Spinal cord (tissue), 10 donors: ENCODE results near the gene PCDH9. TPM values are rescaled to one million over a fixed set of nuclear protein-coding genes. Genes with fewer than 3 reads are reported as not detected.
A peak's percentile ranks its signal among the peaks of the same experiment; 100 is the strongest.

Experiments used
- DNase-seq, 6 donors: peaks; one replicate each; pipeline versions ENCODE4 v3.0.0 to v3.0.0-alpha.2; 2013 to 2015; ENCODE audit warnings: low spot score in 6 of 6, low read depth in 4 of 6
- H3K27ac ChIP-seq: one replicate; pipeline ENCODE4 v1.5.1; 2013; ENCODE audit warnings: low read depth, low read length, control low read depth
- H3K27me3 ChIP-seq: one replicate; pipeline ENCODE4 v1.6.1; 2013; ENCODE audit warnings: low read length; ENCODE audit not compliant: control insufficient read depth, insufficient read depth
- H3K36me3 ChIP-seq: one replicate; pipeline ENCODE4 v1.6.1; 2013; ENCODE audit warnings: low read length; ENCODE audit not compliant: control insufficient read depth, insufficient read depth
- H3K4me1 ChIP-seq: one replicate; pipeline ENCODE4 v1.6.1; 2013; ENCODE audit warnings: low read length; ENCODE audit not compliant: control insufficient read depth, insufficient read depth
- H3K4me3 ChIP-seq: one replicate; pipeline ENCODE4 v1.5.1; 2013; ENCODE audit warnings: low read depth, low read length, control low read depth
- H3K9me3 ChIP-seq: one replicate; pipeline ENCODE4 v1.6.1; 2013; ENCODE audit warnings: low read length; ENCODE audit not compliant: control insufficient read depth, insufficient read depth
- WGBS: methylation state at CpG from one replicate; pipeline ENCODE4 v1.1.5; 2013; ENCODE audit warnings: missing lambda C conversion rate; ENCODE audit not compliant: insufficient coverage; 5-methylcytosine and 5-hydroxymethylcytosine counted together
- polyA plus RNA-seq, 2 donors: library from polyadenylated mRNA; unstranded; fragments of 120-200 nt; gene quantifications; one replicate each; pipeline ENCODE4 v1.2.1, GENCODE V29; 2013; ENCODE audit not compliant: insufficient read length in 2 of 2
- total RNA-seq, 2 donors: library from RNA; depleted of rRNA in 1 of 2; stranded (reverse); fragments of 120-200 nt in 1 of 2; fragments of >200 nt in 1 of 2; gene quantifications; one replicate each; pipeline versions ENCODE4 v1.2.3 to v1.2.4, GENCODE V29; 2013 to 2014
- donor health status: healthy.

Gene PCDH9
- total and polyA plus RNA-seq, 4 donors, result 37.6 to 180 (median 60.7) TPM

DNA sequence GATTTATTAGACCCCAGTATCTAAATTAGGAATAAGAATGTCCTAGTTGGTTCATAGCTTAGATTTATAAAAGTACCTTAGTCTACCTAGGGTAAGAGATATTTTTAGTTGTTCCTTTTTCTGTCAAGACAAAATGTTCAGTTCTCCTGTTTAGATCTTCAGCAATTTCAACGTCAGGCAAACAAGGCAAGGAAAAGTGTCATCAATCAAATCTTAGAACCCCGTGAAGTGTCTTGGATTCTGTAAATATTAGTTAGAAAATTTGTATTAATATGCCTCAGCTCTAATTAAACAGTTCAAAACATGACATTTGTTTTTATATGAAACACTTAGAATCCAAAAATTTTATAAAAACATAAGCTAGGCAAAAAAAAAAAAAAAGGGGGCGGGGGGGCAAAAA, 296.6 kb downstream of the PCDH9 start:
- no peaks in the 10 kb centered on the region for H3K36me3 ChIP-seq
- no peaks in the 10 kb centered on the region for H3K4me1 ChIP-seq
- no peak for DNase-seq
- H3K27ac ChIP-seq, result no peak overlapping the region
- WGBS, result no CpG with 5 or more reads among the region's 3 CpGs
- no peaks in the 10 kb centered on the region for H3K27me3 ChIP-seq
- no peak overlapping the region for H3K4me3 ChIP-seq
- H3K9me3 ChIP-seq, result no peaks in the 10 kb centered on the region

DNA sequence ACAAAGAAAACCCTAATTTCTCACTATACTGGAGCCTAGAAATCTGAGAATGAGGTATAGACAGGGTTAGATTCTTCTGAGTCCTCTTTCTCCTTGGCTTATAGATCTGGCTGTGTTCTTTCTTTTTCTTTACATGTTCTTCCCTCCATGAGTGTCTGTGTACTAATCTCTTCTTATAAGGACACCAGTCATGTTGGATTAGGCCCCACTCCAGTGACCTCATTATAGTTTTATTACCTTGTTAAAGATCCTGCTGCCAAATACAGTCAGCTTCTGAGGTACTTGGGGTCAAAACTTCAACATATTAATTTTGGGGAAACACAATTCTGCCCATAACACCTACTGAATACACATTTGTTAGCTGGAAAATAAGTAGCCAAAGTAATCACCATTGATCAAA, 302.6 kb downstream of the PCDH9 start:
- Histone ChIP-seq H3K27me3 (no peaks in the 10 kb centered on the region), H3K4me1 (no peaks in the 10 kb centered on the region), H3K36me3 (no peaks in the 10 kb centered on the region), H3K9me3 (no peaks in the 10 kb centered on the region), H3K27ac (no peak overlapping the region), H3K4me3 (no peak overlapping the region)
- no peak for DNase-seq

DNA sequence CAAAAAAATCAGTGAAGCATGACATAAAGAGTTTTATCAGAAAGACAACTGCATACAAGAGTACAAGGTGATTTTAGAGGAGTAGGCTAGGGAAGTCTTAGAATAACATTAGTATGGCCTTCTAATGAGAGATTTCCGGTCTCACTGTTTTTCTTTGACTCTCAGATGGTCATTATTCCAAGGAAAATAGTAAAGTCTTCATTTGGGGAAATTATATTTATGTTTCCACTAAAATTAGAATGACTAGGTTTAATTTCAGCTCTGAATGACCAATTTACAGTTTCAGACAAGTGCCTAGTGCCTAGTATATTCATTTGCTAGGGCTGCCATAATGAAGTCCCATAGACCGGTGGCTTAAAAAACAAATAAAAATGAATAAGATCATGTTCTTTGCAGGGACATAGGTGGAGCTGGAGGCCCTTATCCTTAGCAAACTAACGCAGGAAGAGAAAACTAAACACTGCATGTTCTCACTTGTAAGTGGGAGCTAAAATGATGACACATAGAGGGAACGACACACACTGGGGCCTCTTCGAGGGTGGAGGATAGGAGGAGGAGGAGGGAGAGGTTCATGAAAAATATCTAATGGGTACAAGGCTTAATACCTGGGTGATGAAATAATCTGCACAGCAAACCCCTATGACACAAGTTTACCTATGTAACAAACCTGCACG, 303.1 kb downstream of the PCDH9 start:
- no peaks in the 10 kb centered on the region for H3K36me3 ChIP-seq
- H3K4me3 ChIP-seq, result no peak overlapping the region
- no peak overlapping the region for H3K27ac ChIP-seq
- no peaks in the 10 kb centered on the region for H3K27me3 ChIP-seq
- 69% methylated on average over 4 of the region's 6 CpGs for WGBS
- H3K9me3 ChIP-seq, result no peaks in the 10 kb centered on the region
- H3K4me1 ChIP-seq, result no peaks in the 10 kb centered on the region
- DNase-seq, result no peak

DNA sequence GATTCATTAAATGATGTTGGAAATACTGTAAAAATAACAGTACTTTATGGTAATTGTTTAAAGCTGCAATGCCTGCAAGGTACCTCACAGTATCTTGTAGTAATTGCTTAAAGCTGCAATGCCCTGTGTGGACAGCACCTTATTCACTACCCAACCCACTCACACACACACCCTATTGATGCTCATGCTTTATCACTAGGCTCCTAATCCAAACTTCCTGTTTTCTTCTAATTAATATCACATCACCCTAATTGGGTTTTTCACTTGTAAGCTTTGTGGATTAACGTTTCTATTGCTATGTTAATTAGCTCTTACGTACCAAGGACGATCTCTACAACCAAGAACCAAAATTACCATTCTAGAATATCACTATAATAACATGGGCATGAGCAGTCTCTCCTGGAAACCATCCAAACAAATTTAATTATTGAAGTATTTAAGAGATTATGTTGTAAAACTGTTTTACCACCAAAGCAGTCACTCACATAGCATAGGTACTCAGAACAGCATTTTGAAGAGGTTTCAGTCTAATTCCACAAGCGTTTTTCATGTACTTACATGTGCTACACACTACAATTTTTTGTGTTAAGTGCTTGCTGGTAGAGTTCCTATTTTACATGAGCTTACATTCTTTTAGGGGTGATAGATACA, 303.8 kb downstream of the PCDH9 start:
- H3K9me3 ChIP-seq, result no peaks in the 10 kb centered on the region
- peak in 1 of 6 donors; percentile 13 for DNase-seq
- WGBS, result no CpG with 5 or more reads among the region's 4 CpGs
- no peak overlapping the region for H3K27ac ChIP-seq
- H3K4me1 ChIP-seq, result no peaks in the 10 kb centered on the region
- H3K36me3 ChIP-seq, result no peaks in the 10 kb centered on the region
- no peaks in the 10 kb centered on the region for H3K27me3 ChIP-seq
- no peak overlapping the region for H3K4me3 ChIP-seq

DNA sequence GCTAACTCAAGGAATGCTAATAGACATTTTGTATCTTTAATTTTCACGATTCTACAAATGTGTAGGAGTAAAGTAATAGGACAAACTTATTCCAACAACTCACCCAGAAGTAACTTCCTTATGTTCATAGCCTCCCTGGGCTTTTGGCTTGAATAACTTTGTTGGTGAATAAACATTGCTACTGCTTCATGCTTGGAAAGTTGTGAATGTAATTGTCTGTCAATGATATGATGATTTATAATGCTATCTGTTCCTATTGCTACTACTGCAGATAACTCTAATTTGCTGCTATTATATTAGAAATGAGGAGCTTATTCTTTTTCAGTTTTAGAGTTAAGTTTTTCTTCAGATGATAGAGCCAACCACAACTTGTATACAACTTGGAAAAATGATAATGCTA, 307.7 kb downstream of the PCDH9 start:
- no CpG with 5 or more reads among the region's 1 CpG for WGBS

GRCh38 chr13:66921437-66921836, 308.7 kb downstream of the PCDH9 start:
- Histone ChIP-seq H3K27me3 (no peaks in the 10 kb centered on the region), H3K4me3 (no peak overlapping the region), H3K4me1 (no peaks in the 10 kb centered on the region), H3K9me3 (no peaks in the 10 kb centered on the region), H3K27ac (no peak overlapping the region), H3K36me3 (no peaks in the 10 kb centered on the region)
- peak in 1 of 6 donors; percentile 40 for DNase-seq
- WGBS, result no CpG with 5 or more reads among the region's 5 CpGs

More for the DNA sequence above, 307.7 kb downstream of the PCDH9 start:
- Histone ChIP-seq H3K9me3 (no peaks in the 10 kb centered on the region), H3K4me1 (no peaks in the 10 kb centered on the region), H3K27me3 (no peaks in the 10 kb centered on the region), H3K27ac (no peak overlapping the region), H3K36me3 (no peaks in the 10 kb centered on the region), H3K4me3 (no peak overlapping the region)
- DNase-seq, result no peak

- peak in 1 of 6 donors; percentile 7 for DNase-seq
- H3K27me3 ChIP-seq, result no peaks in the 10 kb centered on the region
- no peaks in the 10 kb centered on the region for H3K9me3 ChIP-seq
- no peak overlapping the region for H3K4me3 ChIP-seq
- no peaks in the 10 kb centered on the region for H3K4me1 ChIP-seq
- no CpG with 5 or more reads among the region's 1 CpG for WGBS
- no peaks in the 10 kb centered on the region for H3K36me3 ChIP-seq
- H3K27ac ChIP-seq, result no peak overlapping the region
Observed at GRCh38 chr13:66915596-66916185, 314.4 kb downstream of the PCDH9 start.

DNA sequence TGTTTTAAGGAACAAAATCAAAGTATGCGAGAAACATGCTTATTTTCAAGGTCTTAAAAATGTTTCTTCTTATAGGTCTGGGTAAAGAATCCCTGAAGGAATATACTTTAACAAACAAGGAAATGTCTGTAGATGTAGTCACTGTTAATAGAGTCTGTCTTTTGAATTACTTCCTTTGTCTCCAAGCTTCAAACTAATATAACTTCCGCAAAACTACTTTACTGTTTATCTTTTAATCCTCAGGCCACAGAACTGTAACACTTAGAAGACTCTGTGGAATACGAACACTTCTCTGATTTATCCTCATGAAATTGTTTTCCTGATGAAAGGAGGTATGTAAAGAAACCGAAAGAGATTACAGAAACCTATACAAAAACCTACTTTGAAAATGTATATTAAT, 316.0 kb downstream of the PCDH9 start:
- Histone ChIP-seq H3K27ac (no peak overlapping the region), H3K4me1 (no peaks in the 10 kb centered on the region)
- WGBS, result no CpG with 5 or more reads among the region's 4 CpGs

GRCh38 chr13:66911411-66911939, 318.7 kb downstream of the PCDH9 start:
- Histone ChIP-seq H3K27me3 (no peaks in the 10 kb centered on the region), H3K9me3 (no peaks in the 10 kb centered on the region), H3K4me1 (no peaks in the 10 kb centered on the region), H3K27ac (no peak overlapping the region), H3K36me3 (no peaks in the 10 kb centered on the region), H3K4me3 (no peak overlapping the region)
- no CpG with 5 or more reads among the region's 4 CpGs for WGBS
- no peak for DNase-seq

More for the DNA sequence above, 316.0 kb downstream of the PCDH9 start:
- Histone ChIP-seq H3K4me3 (no peak overlapping the region), H3K27me3 (no peaks in the 10 kb centered on the region), H3K9me3 (no peaks in the 10 kb centered on the region), H3K36me3 (no peaks in the 10 kb centered on the region)
- DNase-seq, result no peak
